GM12878 (cell line): ENCODE measurements around the gene DHX16. TPM values are rescaled to one million over a fixed set of nuclear protein-coding genes. Genes with fewer than 3 reads are reported as not detected.
A peak's percentile ranks its signal among the peaks of the same experiment; 100 is the strongest.

Experiments
- BMI1 ChIP-seq: fragments of 450-650 bp; IDR thresholded peaks from 2 replicates; pipeline ENCODE4 v1.6.1; 2016; ENCODE audit warnings: mild to moderate bottlenecking, moderate library complexity, borderline replicate concordance
- CBX3 ChIP-seq: fragments of 200-600 bp; sonication (generic); IDR thresholded peaks from 2 replicates; pipeline ENCODE4 v1.6.1; 2016; ENCODE audit warnings: low read depth, borderline replicate concordance
- DPF2 ChIP-seq: fragments of 450-650 bp; IDR thresholded peaks from 2 replicates; pipeline ENCODE4 v1.6.1; 2017; ENCODE audit warnings: mild to moderate bottlenecking
- ESRRA ChIP-seq: IDR thresholded peaks from 2 replicates; pipeline ENCODE4 v1.6.1; 2012; ENCODE audit warnings: mild to moderate bottlenecking, low read length, improper control_type of control experiment
- KDM1A ChIP-seq: fragments of 200-600 bp; sonication (generic); IDR thresholded peaks from 2 replicates; pipeline ENCODE4 v1.6.1; 2016; ENCODE audit warnings: borderline replicate concordance
- MTA2 ChIP-seq: fragments of 450-650 bp; IDR thresholded peaks from 2 replicates; pipeline ENCODE4 v1.6.1; 2016; ENCODE audit warnings: low read depth, mild to moderate bottlenecking, moderate library complexity
- MYB ChIP-seq: fragments of 150-350 bp; IDR thresholded peaks from 2 replicates; pipeline ENCODE4 v1.6.1; 2014; ENCODE audit warnings: mild to moderate bottlenecking, low read depth, low read length, borderline replicate concordance
- NR2C2 ChIP-seq: IDR thresholded peaks from 2 replicates; pipeline ENCODE4 v1.6.1; 2011; ENCODE audit warnings: borderline replicate concordance, low read depth; ENCODE audit not compliant: control insufficient read depth, insufficient read length
- RELA ChIP-seq: fragments of 450-650 bp; IDR thresholded peaks from 2 replicates; pipeline ENCODE4 v1.8.0; 2014; ENCODE audit warnings: borderline replicate concordance; ENCODE audit not compliant: partially characterized antibody
- SREBF2 ChIP-seq: IDR thresholded peaks from 2 replicates; pipeline ENCODE4 v1.6.1; 2012; ENCODE audit warnings: mild to moderate bottlenecking, low read length
- SUZ12 ChIP-seq: fragments of 200-600 bp; sonication (generic); IDR thresholded peaks from one replicate; pipeline ENCODE4 v1.6.1; 2018; ENCODE audit warnings: antibody characterized with exemption, mild to moderate bottlenecking; ENCODE audit not compliant: unreplicated experiment
- TCF12 ChIP-seq: IDR thresholded peaks from 2 replicates; pipeline ENCODE4 v1.6.1; 2011; ENCODE audit warnings: low read depth, mild to moderate bottlenecking, low read length
- ZNF217 ChIP-seq: fragments of 450-650 bp; IDR thresholded peaks from 2 replicates; pipeline ENCODE4 v1.6.1; 2017; ENCODE audit warnings: antibody characterized with exemption, mild to moderate bottlenecking
- ZZZ3 ChIP-seq: IDR thresholded peaks from 2 replicates; pipeline ENCODE4 v1.6.1; 2011; ENCODE audit warnings: low read depth; ENCODE audit not compliant: control insufficient read depth, insufficient read length
- polyA plus RNA-seq, 11 experiments: library from polyadenylated mRNA; depleted of rRNA in 4 of 11; unstranded in 6 of 11; stranded (reverse) in 5 of 11; fragments of >200 nt; fragmentation: Nextera tagmentation in 4 of 11; fragmentation: Illumina TruSeq in 1 of 11; extraction: Ambion mirVana in 4 of 11; extraction: Trizol in 1 of 11; gene quantifications; 1 replicate in 1 of 11; 2 replicates in 10 of 11; pipeline versions ENCODE4 v1.2.1 to v1.2.3, GENCODE V29; 2011 to 2016; ENCODE audit warnings: inconsistent platforms in 2 of 11, missing spikeins in 2 of 11, low read depth in 1 of 11
- total RNA-seq, 4 experiments: library from RNA; depleted of rRNA in 3 of 4; stranded (reverse); fragments of >200 nt in 3 of 4; fragmentation: Illumina TruSeq in 1 of 4; extraction: Trizol in 1 of 4; gene quantifications; 2 replicates each; pipeline versions ENCODE4 v1.2.1 to v1.2.3, GENCODE V29; 2013 to 2021
- TF ChIP-seq, protein P1 (sequence below), 3 experiments: IDR thresholded peaks in 2 of 3; conservative IDR thresholded peaks in 1 of 3; 2 replicates each; pipeline ENCODE4 v1.5.1; 2011; ENCODE audit warnings: low read depth in 3 of 3, low read length in 3 of 3, mild to moderate bottlenecking in 3 of 3, control low read depth in 2 of 3, moderate library complexity in 2 of 3, inconsistent platforms in 1 of 3, mixed read lengths in 1 of 3; ENCODE audit not compliant: control insufficient read depth in 2 of 3, insufficient read depth in 1 of 3; ENCODE audit errors: extremely low read depth in 1 of 3
- TF ChIP-seq, protein P2 (sequence below): IDR thresholded peaks from 2 replicates; pipeline ENCODE4 v1.6.1; 2012; ENCODE audit warnings: low read depth, low read length, improper control_type of control experiment
- TF ChIP-seq, protein P3 (sequence below): fragments of 450-650 bp; IDR thresholded peaks from 2 replicates; pipeline ENCODE4 v1.6.1; 2017; ENCODE audit warnings: mild to moderate bottlenecking, moderate library complexity
- TF ChIP-seq, protein P4 (sequence below): IDR thresholded peaks from 2 replicates; pipeline ENCODE4 v1.6.1; 2012; ENCODE audit warnings: low read length, inconsistent platforms
- TF ChIP-seq, protein P5 (sequence below): fragments of 450-650 bp; IDR thresholded peaks from 2 replicates; pipeline ENCODE4 v1.6.1; 2017; ENCODE audit warnings: mild to moderate bottlenecking

DHX16 gene
- total and polyA plus RNA-seq, 10 of the 15 experiments (the other 5 are each of a cell fraction or from before 2014, with no cell fraction given) = 10.1 to 41.4 (median 38.3) TPM

DNA sequence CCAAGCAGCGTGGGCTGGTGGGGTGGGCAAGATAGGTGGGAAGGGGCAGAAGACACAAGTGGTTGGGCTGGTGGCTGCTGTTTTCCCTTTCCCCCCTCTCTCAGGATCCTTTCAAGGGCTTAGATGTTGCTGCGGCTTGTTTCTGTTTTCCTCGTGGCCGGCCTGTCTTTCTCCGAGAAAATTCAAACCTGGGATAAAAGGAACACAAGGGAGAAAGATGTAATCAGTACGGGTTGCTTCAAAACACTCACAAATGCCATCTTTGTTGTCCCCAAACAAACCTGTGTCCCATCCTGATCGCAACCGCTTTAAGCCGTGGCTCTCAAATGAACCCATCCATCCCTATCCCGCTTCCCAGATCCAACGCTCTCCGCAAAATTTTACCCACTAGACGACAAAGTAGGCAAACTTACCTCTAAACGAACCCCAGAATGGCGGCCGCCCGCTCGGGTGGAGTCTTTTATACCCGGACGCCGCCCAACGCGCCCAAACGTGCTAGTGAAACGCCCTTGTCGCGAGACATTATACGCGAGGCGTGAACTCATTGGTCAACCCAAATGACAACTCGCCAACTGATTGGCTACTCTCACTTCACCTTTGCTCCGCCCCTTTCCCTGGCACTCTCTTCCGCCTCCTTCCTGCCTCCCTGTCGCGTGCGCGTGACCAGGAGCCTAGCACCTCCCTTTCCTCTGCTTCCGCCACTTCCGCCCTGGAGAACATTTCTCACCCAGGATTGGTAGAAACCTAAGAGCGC, 55.8 kb downstream of the DHX16 start, which contains the start of gene PPP1R10 (continued):
- TF ChIP-seq TCF12 (peak; percentile 82; the same call in 1 of the 2 replicates), SREBF2 (no peak; the same call in 1 of the 2 replicates), KDM1A (no peak), RELA (peak; percentile 75), ZZZ3 (no peak), MYB (0 out of 2 replicates have a peak, but pooled peaks have one; percentile 60), CBX3 (no peak), ESRRA (0 out of 2 replicates have a peak, but pooled peaks have one; percentile 71), MTA2 (no peak), BMI1 (peak; percentile 83), DPF2 (peak; percentile 21), NR2C2 (no peak), SUZ12 (no peak), ZNF217 (no peak)
- TF ChIP-seq, protein P1, sequence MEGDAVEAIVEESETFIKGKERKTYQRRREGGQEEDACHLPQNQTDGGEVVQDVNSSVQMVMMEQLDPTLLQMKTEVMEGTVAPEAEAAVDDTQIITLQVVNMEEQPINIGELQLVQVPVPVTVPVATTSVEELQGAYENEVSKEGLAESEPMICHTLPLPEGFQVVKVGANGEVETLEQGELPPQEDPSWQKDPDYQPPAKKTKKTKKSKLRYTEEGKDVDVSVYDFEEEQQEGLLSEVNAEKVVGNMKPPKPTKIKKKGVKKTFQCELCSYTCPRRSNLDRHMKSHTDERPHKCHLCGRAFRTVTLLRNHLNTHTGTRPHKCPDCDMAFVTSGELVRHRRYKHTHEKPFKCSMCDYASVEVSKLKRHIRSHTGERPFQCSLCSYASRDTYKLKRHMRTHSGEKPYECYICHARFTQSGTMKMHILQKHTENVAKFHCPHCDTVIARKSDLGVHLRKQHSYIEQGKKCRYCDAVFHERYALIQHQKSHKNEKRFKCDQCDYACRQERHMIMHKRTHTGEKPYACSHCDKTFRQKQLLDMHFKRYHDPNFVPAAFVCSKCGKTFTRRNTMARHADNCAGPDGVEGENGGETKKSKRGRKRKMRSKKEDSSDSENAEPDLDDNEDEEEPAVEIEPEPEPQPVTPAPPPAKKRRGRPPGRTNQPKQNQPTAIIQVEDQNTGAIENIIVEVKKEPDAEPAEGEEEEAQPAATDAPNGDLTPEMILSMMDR (IDR thresholded peaks at IDR 0.05 in 2 of 3, conservative IDR thresholded peaks at IDR 0.05 in 1 of 3; ENCODE audit: control insufficient read depth in 2 of 3, extremely low read depth in 1 of 3, insufficient read depth in 1 of 3, low read depth in 3 of 3, low read length in 3 of 3) = no peak
- TF ChIP-seq, protein P2, sequence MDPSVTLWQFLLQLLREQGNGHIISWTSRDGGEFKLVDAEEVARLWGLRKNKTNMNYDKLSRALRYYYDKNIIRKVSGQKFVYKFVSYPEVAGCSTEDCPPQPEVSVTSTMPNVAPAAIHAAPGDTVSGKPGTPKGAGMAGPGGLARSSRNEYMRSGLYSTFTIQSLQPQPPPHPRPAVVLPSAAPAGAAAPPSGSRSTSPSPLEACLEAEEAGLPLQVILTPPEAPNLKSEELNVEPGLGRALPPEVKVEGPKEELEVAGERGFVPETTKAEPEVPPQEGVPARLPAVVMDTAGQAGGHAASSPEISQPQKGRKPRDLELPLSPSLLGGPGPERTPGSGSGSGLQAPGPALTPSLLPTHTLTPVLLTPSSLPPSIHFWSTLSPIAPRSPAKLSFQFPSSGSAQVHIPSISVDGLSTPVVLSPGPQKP = no peak; the same call in none of the 2 replicates
- TF ChIP-seq, protein P3, sequence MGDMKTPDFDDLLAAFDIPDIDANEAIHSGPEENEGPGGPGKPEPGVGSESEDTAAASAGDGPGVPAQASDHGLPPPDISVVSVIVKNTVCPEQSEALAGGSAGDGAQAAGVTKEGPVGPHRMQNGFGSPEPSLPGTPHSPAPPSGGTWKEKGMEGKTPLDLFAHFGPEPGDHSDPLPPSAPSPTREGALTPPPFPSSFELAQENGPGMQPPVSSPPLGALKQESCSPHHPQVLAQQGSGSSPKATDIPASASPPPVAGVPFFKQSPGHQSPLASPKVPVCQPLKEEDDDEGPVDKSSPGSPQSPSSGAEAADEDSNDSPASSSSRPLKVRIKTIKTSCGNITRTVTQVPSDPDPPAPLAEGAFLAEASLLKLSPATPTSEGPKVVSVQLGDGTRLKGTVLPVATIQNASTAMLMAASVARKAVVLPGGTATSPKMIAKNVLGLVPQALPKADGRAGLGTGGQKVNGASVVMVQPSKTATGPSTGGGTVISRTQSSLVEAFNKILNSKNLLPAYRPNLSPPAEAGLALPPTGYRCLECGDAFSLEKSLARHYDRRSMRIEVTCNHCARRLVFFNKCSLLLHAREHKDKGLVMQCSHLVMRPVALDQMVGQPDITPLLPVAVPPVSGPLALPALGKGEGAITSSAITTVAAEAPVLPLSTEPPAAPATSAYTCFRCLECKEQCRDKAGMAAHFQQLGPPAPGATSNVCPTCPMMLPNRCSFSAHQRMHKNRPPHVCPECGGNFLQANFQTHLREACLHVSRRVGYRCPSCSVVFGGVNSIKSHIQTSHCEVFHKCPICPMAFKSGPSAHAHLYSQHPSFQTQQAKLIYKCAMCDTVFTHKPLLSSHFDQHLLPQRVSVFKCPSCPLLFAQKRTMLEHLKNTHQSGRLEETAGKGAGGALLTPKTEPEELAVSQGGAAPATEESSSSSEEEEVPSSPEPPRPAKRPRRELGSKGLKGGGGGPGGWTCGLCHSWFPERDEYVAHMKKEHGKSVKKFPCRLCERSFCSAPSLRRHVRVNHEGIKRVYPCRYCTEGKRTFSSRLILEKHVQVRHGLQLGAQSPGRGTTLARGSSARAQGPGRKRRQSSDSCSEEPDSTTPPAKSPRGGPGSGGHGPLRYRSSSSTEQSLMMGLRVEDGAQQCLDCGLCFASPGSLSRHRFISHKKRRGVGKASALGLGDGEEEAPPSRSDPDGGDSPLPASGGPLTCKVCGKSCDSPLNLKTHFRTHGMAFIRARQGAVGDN = peak; percentile 78
- TF ChIP-seq, protein P4, sequence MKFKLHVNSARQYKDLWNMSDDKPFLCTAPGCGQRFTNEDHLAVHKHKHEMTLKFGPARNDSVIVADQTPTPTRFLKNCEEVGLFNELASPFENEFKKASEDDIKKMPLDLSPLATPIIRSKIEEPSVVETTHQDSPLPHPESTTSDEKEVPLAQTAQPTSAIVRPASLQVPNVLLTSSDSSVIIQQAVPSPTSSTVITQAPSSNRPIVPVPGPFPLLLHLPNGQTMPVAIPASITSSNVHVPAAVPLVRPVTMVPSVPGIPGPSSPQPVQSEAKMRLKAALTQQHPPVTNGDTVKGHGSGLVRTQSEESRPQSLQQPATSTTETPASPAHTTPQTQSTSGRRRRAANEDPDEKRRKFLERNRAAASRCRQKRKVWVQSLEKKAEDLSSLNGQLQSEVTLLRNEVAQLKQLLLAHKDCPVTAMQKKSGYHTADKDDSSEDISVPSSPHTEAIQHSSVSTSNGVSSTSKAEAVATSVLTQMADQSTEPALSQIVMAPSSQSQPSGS = peak; percentile 46; the same call in 1 of the 2 replicates
- TF ChIP-seq, protein P5, sequence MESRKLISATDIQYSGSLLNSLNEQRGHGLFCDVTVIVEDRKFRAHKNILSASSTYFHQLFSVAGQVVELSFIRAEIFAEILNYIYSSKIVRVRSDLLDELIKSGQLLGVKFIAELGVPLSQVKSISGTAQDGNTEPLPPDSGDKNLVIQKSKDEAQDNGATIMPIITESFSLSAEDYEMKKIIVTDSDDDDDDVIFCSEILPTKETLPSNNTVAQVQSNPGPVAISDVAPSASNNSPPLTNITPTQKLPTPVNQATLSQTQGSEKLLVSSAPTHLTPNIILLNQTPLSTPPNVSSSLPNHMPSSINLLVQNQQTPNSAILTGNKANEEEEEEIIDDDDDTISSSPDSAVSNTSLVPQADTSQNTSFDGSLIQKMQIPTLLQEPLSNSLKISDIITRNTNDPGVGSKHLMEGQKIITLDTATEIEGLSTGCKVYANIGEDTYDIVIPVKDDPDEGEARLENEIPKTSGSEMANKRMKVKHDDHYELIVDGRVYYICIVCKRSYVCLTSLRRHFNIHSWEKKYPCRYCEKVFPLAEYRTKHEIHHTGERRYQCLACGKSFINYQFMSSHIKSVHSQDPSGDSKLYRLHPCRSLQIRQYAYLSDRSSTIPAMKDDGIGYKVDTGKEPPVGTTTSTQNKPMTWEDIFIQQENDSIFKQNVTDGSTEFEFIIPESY = no peak
